Measurements from ENCODE around the gene ARPIN. TPM values are rescaled to one million over a fixed set of nuclear protein-coding genes. Genes with fewer than 3 reads are reported as not detected.

Gene ARPIN
- total RNA-seq, 5 donors from 2014 or later (not counting 1 experiment from before 2014, with no cell fraction given), result 0.03 to 0.09 (median 0.06) TPM; not detected in 1

DNA sequence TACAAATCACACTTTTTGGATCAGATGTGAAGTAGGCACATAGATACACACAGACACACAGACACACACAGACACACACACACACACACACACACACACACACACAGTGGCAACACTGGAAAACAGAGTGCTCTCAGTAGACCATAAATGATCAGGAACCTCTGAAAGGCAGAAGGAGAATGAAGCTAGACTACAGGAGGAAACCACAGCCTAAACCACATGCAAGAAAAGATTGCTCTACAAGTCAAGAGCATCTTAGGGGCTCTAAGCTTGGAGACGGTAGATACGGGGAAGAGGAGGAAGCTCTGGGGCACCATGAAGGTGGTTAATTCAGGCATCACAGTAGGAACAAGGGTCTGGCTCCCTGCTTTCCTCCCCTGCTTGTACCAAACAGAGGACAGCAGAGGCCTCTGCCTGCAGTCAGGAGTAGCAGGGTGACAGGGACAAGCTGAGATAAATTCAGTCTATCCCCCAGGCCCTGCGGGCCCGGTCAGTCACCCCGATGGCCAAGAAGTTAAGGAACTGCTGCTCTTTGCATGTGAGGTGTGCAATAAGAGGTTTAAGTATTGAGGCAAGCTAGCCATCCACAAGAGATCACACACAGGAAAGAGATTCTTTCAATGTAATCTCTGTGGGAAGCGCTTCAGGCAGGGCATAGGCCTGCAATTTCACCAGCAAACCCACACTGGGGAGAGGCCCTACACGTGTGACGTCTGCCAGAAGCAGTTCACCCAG lies 23.5 kb upstream of the ARPIN start:
- ATAC-seq (replicated peaks in 1 of 4), result peak; percentile 82 to 94 (median 92)

GRCh38 chr15:89932880-89933279 lies 20.1 kb upstream of the ARPIN start:
- no CpG with 5 or more reads among the region's 3 CpGs for WGBS (ENCODE audit: insufficient coverage)

More for the DNA sequence above, 23.5 kb upstream of the ARPIN start:
- peaks cover 10 to 17% of the 10 kb centered on the region in 2 experiments for H3K4me1 ChIP-seq (ENCODE audit: control insufficient read depth in 1 of 2, extremely low read depth in 1 of 2, insufficient read depth in 2 of 2, low read length in 2 of 2)
- ChIA-PET POLR2A (interaction anchor here (0.5 to 0.6 kb wide), 2 partner anchors 341 to 1100 kb away, joined by 3 to 9 read pairs; no protein-coding TSS in a partner anchor), CTCF (interaction anchor here in 1 of 2 donors (1.0 kb wide), 1 partner anchor 78 kb away, joined by 4 read pairs; no protein-coding TSS in a partner anchor)
- Mint-ChIP-seq H3K27ac (peak overlapping the region in 1 of 2 donors; percentile 33), H3K27me3 (no peaks in the 10 kb centered on the region), H3K9me3 (no peaks in the 10 kb centered on the region), H3K4me1 (peaks cover 14 to 18% (median 17%) of the 10 kb centered on the region in 3 donors), H3K4me3 (peak overlapping the region in 1 of 3 donors; percentile 2), H3K36me3 (no peaks in the 10 kb centered on the region)
- no peak overlapping the region for H3K4me3 ChIP-seq (ENCODE audit: control insufficient read depth in 1 of 2, extremely low read depth in 1 of 2, low read length in 1 of 2)
- peak in 21 of 35 experiments; percentile 4 to 58 (median 22) for DNase-seq
- H3K27ac ChIP-seq (ENCODE audit: low read length), result no peak overlapping the region
- no peaks in the 10 kb centered on the region for H3K9me3 ChIP-seq
- H3K27me3 ChIP-seq (replicated peaks in 1 of 2; ENCODE audit: control insufficient read depth in 2 of 2, extremely low read depth in 1 of 2, insufficient read depth in 2 of 2, low read length in 1 of 2), result peaks cover 0 to 2% of the 10 kb centered on the region in 2 experiments
- no peaks in the 10 kb centered on the region for H3K36me3 ChIP-seq (ENCODE audit: control insufficient read depth in 2 of 2, extremely low read depth in 1 of 2, insufficient read depth in 1 of 2, low read length in 1 of 2)
- WGBS (ENCODE audit: insufficient coverage), result 0% methylated on average over 3 of the region's 8 CpGs

DNA sequence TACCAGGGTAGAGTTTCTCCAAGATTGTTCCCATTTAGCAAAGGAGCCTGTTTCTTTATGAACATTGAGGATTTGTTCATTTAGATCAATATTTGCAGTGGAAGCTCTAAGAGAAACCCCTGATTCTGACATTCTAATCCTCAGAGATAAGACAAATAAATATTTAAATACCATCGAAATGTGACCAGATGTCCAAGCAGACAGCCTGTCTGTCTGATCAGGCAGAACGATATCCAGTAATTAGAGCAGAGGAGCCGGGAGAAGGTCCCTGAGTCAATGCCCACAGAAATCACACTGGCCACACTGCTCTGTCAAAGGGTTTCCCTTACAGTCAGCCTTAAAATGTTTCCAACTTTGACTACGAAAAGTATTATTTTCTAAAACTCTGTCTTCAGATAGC lies 15.7 kb upstream of the ARPIN start:
- CTCF ChIA-PET, result no interaction called here

More at GRCh38 chr15:89932880-89933279, 20.1 kb upstream of the ARPIN start:
- H3K27ac Mint-ChIP-seq, result no peak overlapping the region
- ChIA-PET CTCF (interaction anchor here in 1 of 2 donors (1.0 kb wide), 1 partner anchor 13 kb away, joined by 3 read pairs; no protein-coding TSS in a partner anchor), POLR2A (no interaction called here)
- H3K36me3 ChIP-seq (ENCODE audit: control insufficient read depth in 2 of 2, extremely low read depth in 1 of 2, insufficient read depth in 1 of 2, low read length in 1 of 2), result no peaks in the 10 kb centered on the region
- peaks cover 0 to 2% of the 10 kb centered on the region in 2 experiments for H3K27me3 ChIP-seq (replicated peaks in 1 of 2; ENCODE audit: control insufficient read depth in 2 of 2, extremely low read depth in 1 of 2, insufficient read depth in 2 of 2, low read length in 1 of 2)
- no peaks in the 10 kb centered on the region for H3K9me3 ChIP-seq
- H3K4me3 ChIP-seq (ENCODE audit: control insufficient read depth in 1 of 2, extremely low read depth in 1 of 2, low read length in 1 of 2), result no peak overlapping the region
- H3K27ac ChIP-seq (ENCODE audit: low read length), result no peak overlapping the region
- no peaks in the 10 kb centered on the region for H3K27me3 Mint-ChIP-seq
- ATAC-seq (replicated peaks in 1 of 4) (no peak), DNase-seq (no peak)
- no peaks in the 10 kb centered on the region for H3K9me3 Mint-ChIP-seq
- H3K36me3 Mint-ChIP-seq, result no peaks in the 10 kb centered on the region
- H3K4me3 Mint-ChIP-seq, result no peak overlapping the region
- H3K4me1 ChIP-seq (ENCODE audit: control insufficient read depth in 1 of 2, extremely low read depth in 1 of 2, insufficient read depth in 2 of 2, low read length in 2 of 2), result peaks cover 10 to 17% of the 10 kb centered on the region in 2 experiments
- H3K4me1 Mint-ChIP-seq, result peaks cover 14 to 18% (median 16%) of the 10 kb centered on the region in 3 donors

GRCh38 chr15:89926158-89926557 lies 13.4 kb upstream of the ARPIN start:
- Mint-ChIP-seq H3K4me3 (no peak overlapping the region), H3K36me3 (no peaks in the 10 kb centered on the region), H3K27ac (no peak overlapping the region), H3K4me1 (no peaks in the 10 kb centered on the region), H3K9me3 (no peaks in the 10 kb centered on the region), H3K27me3 (no peaks in the 10 kb centered on the region)
- H3K9me3 ChIP-seq, result no peaks in the 10 kb centered on the region
- DNase-seq, result no peak
- no peaks in the 10 kb centered on the region for H3K36me3 ChIP-seq (ENCODE audit: control insufficient read depth in 2 of 2, extremely low read depth in 1 of 2, insufficient read depth in 1 of 2, low read length in 1 of 2)
- ATAC-seq (replicated peaks in 1 of 4), result no peak
- no peak overlapping the region for H3K4me3 ChIP-seq (ENCODE audit: control insufficient read depth in 1 of 2, extremely low read depth in 1 of 2, low read length in 1 of 2)
- ChIA-PET POLR2A (no interaction called here), CTCF (no interaction called here)
- no CpG with 5 or more reads among the region's 2 CpGs for WGBS (ENCODE audit: insufficient coverage)
- no peak overlapping the region for H3K27ac ChIP-seq (ENCODE audit: low read length)
- no peaks in the 10 kb centered on the region for H3K4me1 ChIP-seq (ENCODE audit: control insufficient read depth in 1 of 2, extremely low read depth in 1 of 2, insufficient read depth in 2 of 2, low read length in 2 of 2)
- no peaks in the 10 kb centered on the region for H3K27me3 ChIP-seq (replicated peaks in 1 of 2; ENCODE audit: control insufficient read depth in 2 of 2, extremely low read depth in 1 of 2, insufficient read depth in 2 of 2, low read length in 1 of 2)

More for the DNA sequence above, 15.7 kb upstream of the ARPIN start:
- POLR2A ChIA-PET, result no interaction called here
- no peaks in the 10 kb centered on the region for H3K27me3 Mint-ChIP-seq
- ATAC-seq (replicated peaks in 1 of 4), result no peak
- Histone ChIP-seq H3K27me3 (replicated peaks in 1 of 2; ENCODE audit: control insufficient read depth in 2 of 2, extremely low read depth in 1 of 2, insufficient read depth in 2 of 2, low read length in 1 of 2) (peaks cover 0 to 2% of the 10 kb centered on the region in 2 experiments), H3K9me3 (no peaks in the 10 kb centered on the region), H3K27ac (ENCODE audit: low read length) (no peak overlapping the region), H3K4me3 (ENCODE audit: control insufficient read depth in 1 of 2, extremely low read depth in 1 of 2, low read length in 1 of 2) (no peak overlapping the region), H3K4me1 (ENCODE audit: control insufficient read depth in 1 of 2, extremely low read depth in 1 of 2, insufficient read depth in 2 of 2, low read length in 2 of 2) (no peaks in the 10 kb centered on the region), H3K36me3 (ENCODE audit: control insufficient read depth in 2 of 2, extremely low read depth in 1 of 2, insufficient read depth in 1 of 2, low read length in 1 of 2) (no peaks in the 10 kb centered on the region)
- H3K36me3 Mint-ChIP-seq, result no peaks in the 10 kb centered on the region
- 86% methylated on average over 4 of the region's 4 CpGs for whole genome bisulfite sequencing (ENCODE audit: insufficient coverage)
- no peak overlapping the region for H3K27ac Mint-ChIP-seq
- H3K9me3 Mint-ChIP-seq, result no peaks in the 10 kb centered on the region
- no peaks in the 10 kb centered on the region for H3K4me1 Mint-ChIP-seq
- H3K4me3 Mint-ChIP-seq, result no peak overlapping the region
- DNase-seq, result no peak

DNA sequence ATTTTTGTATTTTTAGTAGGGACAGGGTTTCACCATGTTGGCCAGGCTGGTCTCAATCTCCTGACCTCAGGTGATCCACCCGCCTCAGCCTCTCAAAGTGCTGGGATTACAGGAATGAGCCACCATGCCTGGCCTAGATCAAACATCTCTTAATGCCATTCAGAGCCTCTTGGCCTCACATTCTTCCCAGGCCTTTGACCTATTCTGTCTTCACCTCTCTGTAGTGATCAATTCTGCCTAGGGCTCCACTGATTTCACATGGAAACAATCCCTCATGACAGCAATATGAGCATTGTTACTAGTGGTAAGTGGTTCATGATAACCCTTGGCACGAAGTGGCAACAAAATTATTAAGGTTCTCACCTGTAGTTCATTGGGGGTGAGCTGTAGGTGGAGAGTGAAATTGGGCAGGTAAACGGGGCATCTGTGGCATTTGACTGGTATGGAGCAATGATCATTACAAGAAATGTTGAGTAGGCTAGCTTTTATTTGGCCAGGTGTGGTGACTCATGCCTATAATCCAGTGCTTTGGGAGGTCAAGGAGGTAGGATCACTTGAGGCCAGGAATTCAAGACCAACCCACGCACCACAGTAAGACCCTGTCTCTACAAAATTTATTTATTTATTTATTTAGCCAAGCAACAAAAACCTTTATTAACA lies 4.8 kb upstream of the ARPIN start:
- Histone ChIP-seq H3K4me3 (ENCODE audit: control insufficient read depth in 1 of 2, extremely low read depth in 1 of 2, low read length in 1 of 2) (no peak overlapping the region), H3K27ac (ENCODE audit: low read length) (no peak overlapping the region), H3K9me3 (no peaks in the 10 kb centered on the region), H3K27me3 (replicated peaks in 1 of 2; ENCODE audit: control insufficient read depth in 2 of 2, extremely low read depth in 1 of 2, insufficient read depth in 2 of 2, low read length in 1 of 2) (peaks cover 0 to 22% of the 10 kb centered on the region in 2 experiments), H3K36me3 (ENCODE audit: control insufficient read depth in 2 of 2, extremely low read depth in 1 of 2, insufficient read depth in 1 of 2, low read length in 1 of 2) (no peaks in the 10 kb centered on the region), H3K4me1 (ENCODE audit: control insufficient read depth in 1 of 2, extremely low read depth in 1 of 2, insufficient read depth in 2 of 2, low read length in 2 of 2) (peaks cover 0 to 5% of the 10 kb centered on the region in 2 experiments)
- ChIA-PET POLR2A (no interaction called here), CTCF (interaction anchor here in 1 of 2 donors (0.7 kb wide), 1 partner anchor 971 kb away, joined by 4 read pairs; no protein-coding TSS in a partner anchor)
- peaks cover 0 to 4% (median 2%) of the 10 kb centered on the region in 3 donors for H3K4me1 Mint-ChIP-seq
- H3K27ac Mint-ChIP-seq, result no peak overlapping the region
- peaks cover 4 to 24% of the 10 kb centered on the region in 2 donors for H3K27me3 Mint-ChIP-seq
- ATAC-seq (replicated peaks in 1 of 4) (no peak), DNase-seq (no peak)
- H3K4me3 Mint-ChIP-seq, result no peak overlapping the region
- no peaks in the 10 kb centered on the region for H3K9me3 Mint-ChIP-seq
- H3K36me3 Mint-ChIP-seq, result no peaks in the 10 kb centered on the region
- 68% methylated on average over 3 of the region's 4 CpGs for WGBS (ENCODE audit: insufficient coverage)

GRCh38 chr15:89916660-89917059 lies 3.9 kb upstream of the ARPIN start:
- Mint-ChIP-seq H3K4me1 (peaks cover 0 to 5% (median 4%) of the 10 kb centered on the region in 3 donors), H3K27me3 (peaks cover 10 to 31% of the 10 kb centered on the region in 2 donors), H3K9me3 (no peaks in the 10 kb centered on the region), H3K36me3 (no peaks in the 10 kb centered on the region), H3K27ac (no peak overlapping the region), H3K4me3 (no peak overlapping the region)
- 100% methylated on average over 1 of the region's 3 CpGs for WGBS (ENCODE audit: insufficient coverage)
- H3K27ac ChIP-seq (ENCODE audit: low read length), result no peak overlapping the region
- H3K4me3 ChIP-seq (ENCODE audit: control insufficient read depth in 1 of 2, extremely low read depth in 1 of 2, low read length in 1 of 2), result no peak overlapping the region
- no peak for ATAC-seq (replicated peaks in 1 of 4)
- DNase-seq, result no peak
- H3K9me3 ChIP-seq, result no peaks in the 10 kb centered on the region
- H3K4me1 ChIP-seq (ENCODE audit: control insufficient read depth in 1 of 2, extremely low read depth in 1 of 2, insufficient read depth in 2 of 2, low read length in 2 of 2), result peaks cover 0 to 5% of the 10 kb centered on the region in 2 experiments
- peaks cover 0 to 30% of the 10 kb centered on the region in 2 experiments for H3K27me3 ChIP-seq (replicated peaks in 1 of 2; ENCODE audit: control insufficient read depth in 2 of 2, extremely low read depth in 1 of 2, insufficient read depth in 2 of 2, low read length in 1 of 2)
- no peaks in the 10 kb centered on the region for H3K36me3 ChIP-seq (ENCODE audit: control insufficient read depth in 2 of 2, extremely low read depth in 1 of 2, insufficient read depth in 1 of 2, low read length in 1 of 2)
- ChIA-PET CTCF (interaction anchor here in 1 of 2 donors (0.7 kb wide), 1 partner anchor 972 kb away, joined by 4 read pairs; no protein-coding TSS in a partner anchor), POLR2A (no interaction called here)
